Spleen (tissue), 11 donors: ENCODE results near the gene LTBP1. TPM values are rescaled to one million over a fixed set of nuclear protein-coding genes. Genes with fewer than 3 reads are reported as not detected.

ENCODE experiments used
- DNase-seq: peaks from one replicate; pipeline ENCODE4 v3.0.0-alpha.2; 2020
- H3K27ac ChIP-seq, 8 donors: fragments of 200-600 bp; sonication (generic) in 7 of 8; 1 replicate in 4 of 8; 2 replicates in 4 of 8; pipeline versions ENCODE4 v1.5.0 to v1.8.0; 2016 to 2021; ENCODE audit warnings: inconsistent platforms in 4 of 8, mild to moderate bottlenecking in 4 of 8, moderate library complexity in 1 of 8
- H3K27me3 ChIP-seq, 7 donors: fragments of 200-600 bp; sonication (generic) in 6 of 7; replicated peaks in 1 of 7; 1 replicate in 4 of 7; 2 replicates in 3 of 7; pipeline versions ENCODE4 v1.5.0 to v1.8.0; 2016 to 2021; ENCODE audit warnings: inconsistent platforms in 3 of 7, mild to moderate bottlenecking in 1 of 7
- H3K36me3 ChIP-seq, 6 donors: fragments of 200-600 bp; sonication (generic) in 5 of 6; 1 replicate in 4 of 6; 2 replicates in 2 of 6; pipeline versions ENCODE4 v1.5.0 to v1.8.0; 2016 to 2021; ENCODE audit warnings: inconsistent platforms in 2 of 6
- H3K4me1 ChIP-seq, 6 donors: fragments of 200-600 bp; sonication (generic) in 5 of 6; 1 replicate in 3 of 6; 2 replicates in 3 of 6; pipeline versions ENCODE4 v1.5.0 to v1.8.0; 2016 to 2021; ENCODE audit warnings: inconsistent platforms in 3 of 6
- H3K4me3 ChIP-seq, 8 donors: fragments of 200-600 bp; sonication (generic) in 7 of 8; 1 replicate in 4 of 8; 2 replicates in 4 of 8; pipeline versions ENCODE4 v1.5.0 to v1.8.0; 2016 to 2021; ENCODE audit warnings: inconsistent platforms in 4 of 8, mild to moderate bottlenecking in 4 of 8, moderate library complexity in 2 of 8
- H3K9me3 ChIP-seq, 8 donors: fragments of 200-600 bp; sonication (generic) in 7 of 8; 1 replicate in 4 of 8; 2 replicates in 4 of 8; pipeline versions ENCODE4 v1.5.0 to v1.8.0; 2016 to 2021; ENCODE audit warnings: inconsistent platforms in 4 of 8
- CTCF ChIP-seq, 11 experiments: fragments of 200-600 bp in 7 of 11; fragments of 450-650 bp in 4 of 11; sonication (generic) in 4 of 11; IDR thresholded peaks in 8 of 11; conservative IDR thresholded peaks in 3 of 11; 1 replicate in 7 of 11; 2 replicates in 4 of 11; pipeline versions ENCODE4 v1.4.0 to v1.8.0; 2016 to 2021; ENCODE audit warnings: antibody characterized with exemption in 11 of 11, inconsistent platforms in 4 of 11, mild to moderate bottlenecking in 1 of 11
- POLR2A ChIP-seq, 3 donors: fragments of 450-650 bp; IDR thresholded peaks; one replicate each; pipeline ENCODE4 v1.5.1; 2017; ENCODE audit warnings: antibody characterized with exemption in 3 of 3, mild to moderate bottlenecking in 1 of 3
- POLR2AphosphoS5 ChIP-seq, 3 donors: sonication (generic); formaldehyde crosslinking; IDR thresholded peaks; one replicate each; pipeline ENCODE4 v1.5.1; 2017; ENCODE audit warnings: antibody characterized with exemption in 3 of 3
- WGBS, 5 donors: extraction: QIAGEN DNeasy Blood & Tissue Kit in 3 of 5; methylation state at CpG; one replicate each; pipeline versions ENCODE4 v1.1.5 to v1.1.7; 2013 to 2018; 5-methylcytosine and 5-hydroxymethylcytosine counted together
- intact Hi-C: fragments of 100-400 bp; cut with DNase I; formaldehyde crosslinking; loops from one replicate; pipeline ENCODE4 v1.15.0; 2023; ENCODE audit warnings: low total_unique reads
- polyA plus RNA-seq, 3 donors: library from polyadenylated mRNA; stranded (reverse); fragments of 200-250 nt; gene quantifications; one replicate each; pipeline ENCODE4 v1.2.1, GENCODE V29; 2013
- total RNA-seq, 7 donors: library from RNA; depleted of rRNA in 3 of 7; stranded (reverse); fragments of >200 nt in 3 of 7; fragmentation: NEBNext Ultra II Directional in 4 of 7; extraction: Animal tissue kit (Norgen Biotek cat#: 25700) in 4 of 7; gene quantifications; one replicate each; pipeline versions ENCODE4 v1.1.0 to v1.2.1, GENCODE V29; 2016 to 2021
- donor health status: healthy with polysubstance abuse.
- donor health status: DM: no; HTN: no; CAD: no; lungs with moderate emphysema.
- donor health status: DM: no; HTN: no; CAD: no.
- donor health status: Bipolar disorder and iron deficiency.
- donor health status: healthy.
- donor health status: DM: no; HTN: no; CAD: no.
- donor health status: DM: yes; HTN: yes; CAD: no.

LTBP1 gene
- total and polyA plus RNA-seq, 10 donors = 6.8 to 28.0 (median 13.3) TPM

GRCh38 chr2:32902174-32902573, 44.6 kb upstream of the LTBP1 start:
- WGBS, 5 donors = 43 to 96% (median 92%) methylated on average over 1 of the region's 1 CpG
- Histone ChIP-seq H3K4me1 (no peaks in the 10 kb centered on the region), H3K27me3 (peaks cover 0 to 19% (median 0%) of the 10 kb centered on the region in 7 donors), H3K36me3 (no peaks in the 10 kb centered on the region), H3K9me3 (peaks cover 0 to 5% (median 0%) of the 10 kb centered on the region in 8 donors), H3K27ac (no peak overlapping the region), H3K4me3 (no peak overlapping the region)
- no peak for DNase-seq
- no peak for TF ChIP-seq POLR2AphosphoS5 (IDR thresholded peaks at IDR 0.05)
- no peak for TF ChIP-seq POLR2A (IDR thresholded peaks at IDR 0.05)
- TF ChIP-seq CTCF (IDR thresholded peaks at IDR 0.05 in 8 of 11, conservative IDR thresholded peaks at IDR 0.05 in 3 of 11) = no peak
- intact Hi-C loops = no loop called here

- H3K4me1 ChIP-seq = no peaks in the 10 kb centered on the region
- H3K36me3 ChIP-seq = no peaks in the 10 kb centered on the region
- no peak overlapping the region for H3K27ac ChIP-seq
- peaks cover 0 to 19% (median 0%) of the 10 kb centered on the region in 7 donors for H3K27me3 ChIP-seq
- intact Hi-C loops = no loop called here
- WGBS, 5 donors = 56 to 76% (median 70%) methylated on average over 4 of the region's 4 CpGs
- no peak for DNase-seq
- H3K4me3 ChIP-seq = no peak overlapping the region
- TF ChIP-seq POLR2AphosphoS5 (IDR thresholded peaks at IDR 0.05) (no peak), POLR2A (IDR thresholded peaks at IDR 0.05) (no peak), CTCF (IDR thresholded peaks at IDR 0.05 in 8 of 11, conservative IDR thresholded peaks at IDR 0.05 in 3 of 11) (no peak)
- no peaks in the 10 kb centered on the region for H3K9me3 ChIP-seq
Observed at GRCh38 chr2:32902986-32903385, 43.8 kb upstream of the LTBP1 start.

GRCh38 chr2:32904074-32904473, 42.7 kb upstream of the LTBP1 start:
- no peak overlapping the region for H3K4me3 ChIP-seq
- TF ChIP-seq POLR2A (IDR thresholded peaks at IDR 0.05) (no peak), POLR2AphosphoS5 (IDR thresholded peaks at IDR 0.05) (no peak), CTCF (IDR thresholded peaks at IDR 0.05 in 8 of 11, conservative IDR thresholded peaks at IDR 0.05 in 3 of 11) (no peak)
- no peak overlapping the region for H3K27ac ChIP-seq
- H3K36me3 ChIP-seq = no peaks in the 10 kb centered on the region
- H3K27me3 ChIP-seq = peaks cover 0 to 19% (median 0%) of the 10 kb centered on the region in 7 donors
- H3K9me3 ChIP-seq = no peaks in the 10 kb centered on the region
- DNase-seq = no peak
- 85 to 97% (median 90%) methylated on average over 3 of the region's 3 CpGs for WGBS, 5 donors
- H3K4me1 ChIP-seq = no peaks in the 10 kb centered on the region
- intact Hi-C loops = no loop called here

- Histone ChIP-seq H3K4me1 (no peaks in the 10 kb centered on the region), H3K36me3 (no peaks in the 10 kb centered on the region), H3K27ac (no peak overlapping the region), H3K9me3 (no peaks in the 10 kb centered on the region), H3K27me3 (peaks cover 0 to 19% (median 0%) of the 10 kb centered on the region in 7 donors), H3K4me3 (no peak overlapping the region)
- DNase-seq = no peak
- no peak for TF ChIP-seq CTCF (IDR thresholded peaks at IDR 0.05 in 8 of 11, conservative IDR thresholded peaks at IDR 0.05 in 3 of 11)
- 71 to 85% (median 77%) methylated on average over 3 of the region's 3 CpGs for WGBS, 5 donors
- intact Hi-C loops = no loop called here
Observed at GRCh38 chr2:32904751-32905150, 42.0 kb upstream of the LTBP1 start.
